Endometrial microvascular endothelial cells (primary cell): ENCODE data around the gene MSI2. TPM values are rescaled to one million over a fixed set of nuclear protein-coding genes. Genes with fewer than 3 reads are reported as not detected.

Experiments
- in situ Hi-C: cut with HindIII; loops from 2 replicates; pipeline ENCODE4 v1.10.0; 2017; ENCODE audit warnings: low sequenced_read_pairs, low pct_unique_long_range_greater_than_20kb; ENCODE audit errors: inconsistent ontology term
- total RNA-seq: library from RNA; depleted of rRNA; stranded (reverse); fragments of >200 nt; gene quantifications from one replicate; pipeline ENCODE4 v1.2.3, GENCODE V29; 2015; ENCODE audit errors: inconsistent ontology term

The MSI2 gene
- total RNA-seq, 1 donor from 2014 or later, result 19.2 TPM

GRCh38 chr17:57527221-57528057 is 271.1 kb downstream of the MSI2 start:
- in situ Hi-C loops, result no loop called here

- in situ Hi-C loops, result no loop called here
Observed at GRCh38 chr17:57528058-57528451, 271.7 kb downstream of the MSI2 start.

DNA sequence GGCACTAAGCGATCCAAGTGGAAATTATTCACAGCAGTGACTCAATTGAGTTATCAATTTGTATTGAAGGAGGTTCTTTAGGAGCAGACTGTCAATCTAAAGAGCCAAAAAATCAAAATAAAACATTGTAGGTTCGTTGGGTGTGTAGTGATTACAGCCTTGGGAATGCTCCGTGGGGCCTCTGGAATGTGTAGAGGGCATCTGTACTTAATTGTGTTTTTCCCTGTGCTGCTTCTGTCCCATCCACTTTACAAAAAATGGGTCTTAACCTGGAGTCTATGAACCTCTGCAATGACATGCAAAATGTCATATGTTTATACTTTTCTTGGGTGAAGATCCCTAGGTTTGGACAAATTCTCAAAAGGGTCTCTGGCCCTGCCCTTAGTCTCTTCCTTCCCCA is 273.7 kb downstream of the MSI2 start:
- in situ Hi-C loops, result no loop called here

DNA sequence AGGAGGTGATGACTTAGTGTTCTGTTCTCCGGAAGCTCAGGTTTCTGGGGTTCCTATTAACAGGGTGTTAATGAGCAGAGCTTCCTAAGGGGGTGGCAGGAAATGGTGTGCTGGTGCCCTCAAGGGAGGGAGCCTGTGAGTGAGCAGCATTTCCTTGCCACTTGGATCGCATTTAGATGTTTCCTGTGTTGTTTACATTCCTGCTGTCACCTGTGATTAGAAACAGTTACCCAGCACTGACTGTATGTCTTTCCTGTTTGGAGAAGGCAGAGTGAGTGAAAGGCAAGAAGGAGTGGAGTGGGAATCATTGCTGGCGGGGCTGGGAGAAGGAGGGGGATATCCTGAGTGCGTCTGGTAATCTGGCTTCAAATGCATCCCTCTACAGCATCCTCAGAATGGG is 274.2 kb downstream of the MSI2 start:
- in situ Hi-C loops, result no loop called here

DNA sequence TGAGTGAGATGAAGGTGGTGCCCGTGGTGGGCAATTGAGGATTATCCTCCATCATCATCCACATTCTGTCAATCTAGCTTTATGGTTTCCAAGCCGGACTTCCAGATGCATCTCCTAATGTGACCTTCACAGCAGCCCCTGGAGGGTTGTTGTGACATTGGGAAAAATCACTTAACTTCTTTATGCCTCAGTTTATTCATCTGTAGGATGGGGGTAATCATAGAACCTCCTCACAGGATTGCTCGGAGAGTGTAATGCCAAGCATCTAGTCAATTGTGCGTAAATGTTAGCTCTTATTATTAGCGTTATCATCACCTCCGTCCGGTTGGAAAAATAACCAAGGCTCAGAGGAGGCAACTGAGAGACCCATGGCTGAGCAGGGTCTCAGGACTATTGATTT is 274.8 kb downstream of the MSI2 start:
- in situ Hi-C loops, result no loop called here

- in situ Hi-C loops, result no loop called here
Observed at GRCh38 chr17:57531648-57532504, 275.6 kb downstream of the MSI2 start.

- in situ Hi-C loops, result no loop called here
Observed at GRCh38 chr17:57532556-57532955, 276.2 kb downstream of the MSI2 start.

- in situ Hi-C loops, result no loop called here
Observed at GRCh38 chr17:57532966-57533365, 276.6 kb downstream of the MSI2 start.

- in situ Hi-C loops, result no loop called here
Observed at GRCh38 chr17:57533684-57534305, 277.5 kb downstream of the MSI2 start.

GRCh38 chr17:57534863-57535248 is 278.5 kb downstream of the MSI2 start:
- in situ Hi-C loops, result no loop called here

- in situ Hi-C loops, result no loop called here
Observed at GRCh38 chr17:57535249-57535966, 279.1 kb downstream of the MSI2 start.

GRCh38 chr17:57536289-57536688 is 280.0 kb downstream of the MSI2 start:
- in situ Hi-C loops, result no loop called here

DNA sequence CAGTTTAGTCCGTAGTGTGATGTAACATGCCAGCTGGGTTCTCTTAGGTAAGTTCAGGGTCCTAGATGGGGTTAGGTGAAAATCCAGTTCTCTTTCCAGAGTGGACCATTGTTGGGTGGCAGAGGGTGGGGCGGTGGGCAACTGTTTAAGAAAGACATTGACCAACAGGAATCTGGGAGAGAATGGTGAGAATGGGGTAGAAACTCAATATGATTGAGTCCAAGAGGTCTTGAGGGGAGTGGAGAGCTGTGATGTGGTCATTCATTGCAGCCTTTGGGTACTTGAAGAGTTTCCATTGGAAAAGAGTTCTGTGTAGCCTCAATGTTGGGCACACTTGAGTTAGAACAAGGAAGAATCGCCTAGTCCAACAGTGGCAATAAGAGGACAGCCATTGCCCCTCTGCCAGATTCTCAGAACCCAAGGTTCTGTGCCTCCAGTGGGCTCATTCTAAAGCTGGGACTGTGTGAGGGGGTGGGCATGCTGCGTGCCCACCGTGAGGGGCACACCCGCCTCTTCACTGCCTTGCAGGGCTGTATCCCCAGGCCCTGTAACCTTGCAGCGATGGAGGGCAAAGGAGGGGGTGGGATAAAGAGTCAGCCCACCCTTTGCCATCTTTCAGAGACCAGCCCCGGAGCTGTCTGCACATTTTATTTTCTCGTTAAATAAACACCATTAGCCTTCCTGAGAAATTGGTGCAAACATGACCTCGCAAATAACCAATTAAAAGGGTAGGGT is 280.6 kb downstream of the MSI2 start:
- in situ Hi-C loops, result no loop called here

DNA sequence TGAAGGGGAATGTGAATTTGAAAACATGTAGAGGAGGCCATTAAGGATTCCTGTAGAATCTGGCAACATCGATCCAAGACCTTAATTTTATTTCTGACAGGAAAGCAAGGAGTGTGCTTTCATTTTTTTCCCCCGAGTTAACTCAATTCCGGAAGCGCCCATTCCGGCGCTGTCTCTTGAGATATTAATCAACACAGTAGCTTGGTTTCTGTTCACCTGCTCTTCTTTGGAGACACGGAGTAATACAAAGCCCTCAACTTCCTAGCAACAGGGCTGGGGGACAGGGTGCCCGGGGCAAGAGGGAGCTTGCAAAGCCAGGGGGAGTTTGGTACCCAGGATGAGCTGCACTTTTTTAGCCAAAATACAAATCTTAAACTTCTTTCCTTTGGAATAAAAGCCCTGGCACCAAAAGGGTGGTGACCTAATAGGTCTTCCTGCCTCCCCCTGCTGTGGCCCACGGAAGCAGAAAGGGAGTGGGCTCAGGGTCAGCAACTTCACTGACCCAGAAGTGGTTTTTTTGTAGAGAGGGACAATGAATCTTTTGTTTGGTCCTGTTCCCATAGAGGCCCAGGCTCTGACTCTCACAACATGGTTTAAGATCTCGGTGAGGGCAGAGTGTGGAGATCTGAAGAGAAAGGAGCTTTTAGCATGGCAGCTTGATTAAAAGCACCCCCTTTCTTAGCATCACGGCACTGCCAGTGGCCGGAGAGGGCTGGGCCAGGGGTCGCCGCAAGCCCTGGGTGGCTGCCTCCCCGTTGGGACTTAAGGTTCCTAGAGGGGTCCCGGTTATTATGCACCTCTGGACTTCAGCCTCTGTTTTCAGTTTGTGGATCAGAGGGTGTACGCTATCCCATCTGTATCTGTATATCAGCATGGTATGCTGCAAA is 281.4 kb downstream of the MSI2 start:
- in situ Hi-C loops, result no loop called here

- in situ Hi-C loops, result no loop called here
Observed at GRCh38 chr17:57538736-57539456, 282.6 kb downstream of the MSI2 start.

- in situ Hi-C loops, result no loop called here
Observed at GRCh38 chr17:57539529-57540301, 283.4 kb downstream of the MSI2 start.
